OCI-LY1 (cell line): Measurements from ENCODE around the gene GPR45.

Experiments used
- EZH2 ChIP-seq: fragments of 200-600 bp; sonication (generic), shearing (Covaris generic); IDR thresholded peaks from 2 replicates; pipeline ENCODE4 v1.8.0; 2017; ENCODE audit warnings: borderline replicate concordance, mixed run types, mild to moderate bottlenecking, antibody characterized with exemption, low read length, moderate library complexity, mixed read lengths
- TF ChIP-seq, protein P1 (sequence below): fragments of 200-600 bp; sonication (generic), shearing (Covaris generic); IDR thresholded peaks from 2 replicates; pipeline ENCODE4 v1.5.1; 2017; ENCODE audit warnings: mild to moderate bottlenecking, antibody characterized with exemption, low read length, moderate library complexity, mixed read lengths

GRCh38 chr2:105249891-105250290 is 8.3 kb downstream of the GPR45 start:
- TF ChIP-seq, protein P1, sequence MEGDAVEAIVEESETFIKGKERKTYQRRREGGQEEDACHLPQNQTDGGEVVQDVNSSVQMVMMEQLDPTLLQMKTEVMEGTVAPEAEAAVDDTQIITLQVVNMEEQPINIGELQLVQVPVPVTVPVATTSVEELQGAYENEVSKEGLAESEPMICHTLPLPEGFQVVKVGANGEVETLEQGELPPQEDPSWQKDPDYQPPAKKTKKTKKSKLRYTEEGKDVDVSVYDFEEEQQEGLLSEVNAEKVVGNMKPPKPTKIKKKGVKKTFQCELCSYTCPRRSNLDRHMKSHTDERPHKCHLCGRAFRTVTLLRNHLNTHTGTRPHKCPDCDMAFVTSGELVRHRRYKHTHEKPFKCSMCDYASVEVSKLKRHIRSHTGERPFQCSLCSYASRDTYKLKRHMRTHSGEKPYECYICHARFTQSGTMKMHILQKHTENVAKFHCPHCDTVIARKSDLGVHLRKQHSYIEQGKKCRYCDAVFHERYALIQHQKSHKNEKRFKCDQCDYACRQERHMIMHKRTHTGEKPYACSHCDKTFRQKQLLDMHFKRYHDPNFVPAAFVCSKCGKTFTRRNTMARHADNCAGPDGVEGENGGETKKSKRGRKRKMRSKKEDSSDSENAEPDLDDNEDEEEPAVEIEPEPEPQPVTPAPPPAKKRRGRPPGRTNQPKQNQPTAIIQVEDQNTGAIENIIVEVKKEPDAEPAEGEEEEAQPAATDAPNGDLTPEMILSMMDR, result no peak
- TF ChIP-seq EZH2, result no peak
